A549 (cell line): Measurements from ENCODE around the gene PURB. TPM values are rescaled to one million over a fixed set of nuclear protein-coding genes. Genes with fewer than 3 reads are reported as not detected.

Experiments
- ATAC-seq, 2 experiments: fragments of 200-7000 bp in 1 of 2; fragments of >200 bp in 1 of 2; cut with Nextera tagmentation in 1 of 2; cut with Tn5 transposase in 1 of 2; 3 replicates each; pipeline versions ENCODE4 v1.8.0 to v1.9.1; 2018 to 2020; ENCODE audit warnings: mild to moderate bottlenecking in 1 of 2, moderate library complexity in 1 of 2
- CTCF ChIA-PET: fragments of 300-600 bp; sonication (Branson Sonifier 250); formaldehyde crosslinking; extraction: SDS; loops from one replicate; lab custom pipeline; 2021; ENCODE audit warnings: antibody characterized with exemption, inconsistent platforms; lab: Yijun Ruan, JAX
- POLR2A ChIA-PET: fragments of 350-600 bp; formaldehyde crosslinking; extraction: SDS; loops from one replicate; lab custom pipeline; 2021; ENCODE audit warnings: antibody characterized with exemption, inconsistent platforms; lab: Yijun Ruan, JAX
- DNase-seq, 2 experiments: peaks; one replicate each; pipeline versions ENCODE4 v3.0.0 to v3.0.0-alpha.2; 2011 to 2016; ENCODE audit warnings: low read depth in 1 of 2, low spot score in 1 of 2
- FAIRE-seq: peaks from 2 replicates; lab custom pipeline; 2011; peaks lifted over from hg19 to GRCh38; lab: Jason Lieb, UNC
- H3K27ac ChIP-seq, 2 experiments: fragments of >200 bp; sonication (Bioruptor Twin); formaldehyde crosslinking; 3 replicates each; pipeline ENCODE4 v1.5.1; 2016 to 2017
- H3K4me1 ChIP-seq: fragments of >200 bp; sonication (Bioruptor Twin); formaldehyde crosslinking; 3 replicates; pipeline ENCODE4 v1.6.1; 2016
- H3K4me2 ChIP-seq: fragments of >200 bp; sonication (Bioruptor Twin); formaldehyde crosslinking; 3 replicates; pipeline ENCODE4 v1.6.1; 2016
- H3K4me3 ChIP-seq: fragments of >200 bp; sonication (Bioruptor Twin); formaldehyde crosslinking; 3 replicates; pipeline ENCODE4 v1.5.1; 2016
- H3K9me3 ChIP-seq: fragments of >200 bp; sonication (Bioruptor Twin); formaldehyde crosslinking; 3 replicates; pipeline ENCODE4 v1.6.1; 2016
- ATOH8 ChIP-seq: fragments of 250-450 bp; sonication (Bioruptor Pico); IDR thresholded peaks from 2 replicates; pipeline ENCODE4 v1.5.0; 2020; ENCODE audit warnings: low read depth, mild to moderate bottlenecking, moderate library complexity
- BHLHE40 ChIP-seq: IDR thresholded peaks from 2 replicates; pipeline ENCODE4 v1.6.1; 2012; ENCODE audit warnings: low read depth, low read length, inconsistent platforms
- CBX8 ChIP-seq: fragments of 200-600 bp; sonication (generic); IDR thresholded peaks from 2 replicates; pipeline ENCODE4 v1.6.1; 2016
- E2F6 ChIP-seq: IDR thresholded peaks from 2 replicates; pipeline ENCODE4 v1.6.1; 2012; ENCODE audit warnings: low read depth, borderline replicate concordance
- ELK1 ChIP-seq: fragments of 150-350 bp; IDR thresholded peaks from 2 replicates; pipeline ENCODE4 v1.6.1; 2014; ENCODE audit warnings: low read depth, mild to moderate bottlenecking, low read length
- EP300 ChIP-seq, 2 experiments: fragments of >200 bp; sonication (Bioruptor Twin); formaldehyde crosslinking; IDR thresholded peaks; 2 replicates in 1 of 2; 3 replicates in 1 of 2; pipeline ENCODE4 v1.6.1; 2016 to 2017
- FOSL2 ChIP-seq, 2 experiments: fragments of 450-650 bp in 1 of 2; fragments of >200 bp in 1 of 2; sonication (Bioruptor Twin) in 1 of 2; formaldehyde crosslinking; IDR thresholded peaks; 2 replicates each; pipeline versions ENCODE4 v1.5.0 to v1.6.1; 2016 to 2020; ENCODE audit warnings: mild to moderate bottlenecking in 1 of 2, moderate library complexity in 1 of 2
- HDAC2 ChIP-seq: fragments of 200-600 bp; sonication (generic); IDR thresholded peaks from 2 replicates; pipeline ENCODE4 v1.6.1; 2016
- KDM1A ChIP-seq: fragments of 200-600 bp; sonication (generic); IDR thresholded peaks from 2 replicates; pipeline ENCODE4 v1.6.1; 2016; ENCODE audit warnings: low read depth, mild to moderate bottlenecking
- MAFK ChIP-seq: fragments of 450-650 bp; IDR thresholded peaks from 2 replicates; pipeline ENCODE4 v1.6.1; 2014; ENCODE audit not compliant: partially characterized antibody
- MAX ChIP-seq: IDR thresholded peaks from 2 replicates; pipeline ENCODE4 v1.6.1; 2012
- NFE2L2 ChIP-seq: fragments of 150-350 bp; conservative IDR thresholded peaks from 2 replicates; pipeline ENCODE4 v1.6.1; 2014; ENCODE audit warnings: low read length
- PBX3 ChIP-seq: IDR thresholded peaks from 2 replicates; pipeline ENCODE4 v1.6.1; 2012
- RCOR1 ChIP-seq: fragments of 150-350 bp; IDR thresholded peaks from 2 replicates; pipeline ENCODE4 v1.6.1; 2014; ENCODE audit warnings: antibody characterized with exemption, low read length, low read depth
- REST ChIP-seq: fragments of 200-600 bp; sonication (generic); IDR thresholded peaks from 2 replicates; pipeline ENCODE4 v1.6.1; 2016; ENCODE audit warnings: antibody characterized with exemption, mild to moderate bottlenecking, moderate library complexity
- SREBF2 ChIP-seq: fragments of 450-650 bp; IDR thresholded peaks from 2 replicates; pipeline ENCODE4 v1.6.1; 2014; ENCODE audit warnings: mild to moderate bottlenecking, moderate library complexity
- USF2 ChIP-seq: fragments of 450-650 bp; IDR thresholded peaks from 2 replicates; pipeline ENCODE4 v1.6.1; 2014; ENCODE audit warnings: antibody characterized with exemption
- ZNF302 ChIP-seq: fragments of 250-450 bp; sonication (Bioruptor Pico); IDR thresholded peaks from 2 replicates; pipeline ENCODE4 v1.9.0; 2021; ENCODE audit warnings: inconsistent platforms, mild to moderate bottlenecking, moderate library complexity
- WGBS: methylation state at CpG from one replicate; pipeline ENCODE4 v1.1.6; 2017; ENCODE audit errors: missing lambda C conversion rate; 5-methylcytosine and 5-hydroxymethylcytosine counted together
- polyA plus RNA-seq, 4 experiments: library from polyadenylated mRNA; depleted of rRNA in 3 of 4; stranded (reverse); fragments of >200 nt; fragmentation: RNase III in 1 of 4; extraction: RNeasy Plus Mini Kit Qiagen cat#74134 plus additional on column Dnase treatment in 1 of 4; gene quantifications; 2 replicates in 3 of 4; 3 replicates in 1 of 4; pipeline ENCODE4 v1.2.3, GENCODE V29; 2011 to 2017

The PURB gene
- polyA plus RNA-seq, 2 of the 4 experiments (the other 2 are of a cell fraction), result 5.7 to 10.4 TPM

GRCh38 chr7:44881610-44882009 lies 3.7 kb downstream of the PURB start:
- ATAC-seq, result no peak
- H3K27ac ChIP-seq, result no peak overlapping the region

GRCh38 chr7:44881066-44881600 lies 4.2 kb downstream of the PURB start:
- peak overlapping the region; percentile 11; the same call in 1 of the 3 replicates for H3K4me3 ChIP-seq
- TF ChIP-seq ELK1 (no peak), RCOR1 (no peak), KDM1A (no peak), SREBF2 (no peak), PBX3 (no peak), NFE2L2 (no peak), MAFK (no peak), CBX8 (no peak)
- DNase-seq, result no peak
- no peak for ATAC-seq
- no peak overlapping the region for H3K27ac ChIP-seq
- ChIA-PET POLR2A (interaction anchor here (2.1 kb wide), 1 partner anchor 33 kb away, joined by 9 read pairs; the partner anchor contains the start of gene H2AZ2), CTCF (interaction anchor here (0.8 to 2.1 kb wide), 4 partner anchors 18 to 83 kb away, joined by 3 to 12 read pairs (median 4); no protein-coding TSS in a partner anchor)
- peaks cover 43% of the 10 kb centered on the region for H3K4me1 ChIP-seq
- no peak for FAIRE-seq
- peak overlapping the region; percentile 79 for H3K4me2 ChIP-seq
- H3K9me3 ChIP-seq, result no peaks in the 10 kb centered on the region
- WGBS, result 51% methylated on average over 1 of the region's 1 CpG

More at GRCh38 chr7:44881610-44882009, 3.7 kb downstream of the PURB start:
- Histone ChIP-seq H3K4me1 (peaks cover 48% of the 10 kb centered on the region), H3K9me3 (no peaks in the 10 kb centered on the region), H3K4me3 (peak overlapping the region; percentile 11; the same call in 1 of the 3 replicates), H3K4me2 (peak overlapping the region; percentile 79)
- TF ChIP-seq HDAC2, result no peak
- TF ChIP-seq ATOH8 (CRISPR knock-in tag), result no peak
- TF ChIP-seq MAX, result no peak
- no peak for TF ChIP-seq ZNF302 (CRISPR knock-in tag)
- no peak for FAIRE-seq
- DNase-seq, result no peak
- ChIA-PET POLR2A (interaction anchor here (2.1 kb wide), 1 partner anchor 33 kb away, joined by 9 read pairs; the partner anchor contains the start of gene H2AZ2), CTCF (interaction anchor here (0.8 to 2.1 kb wide), 5 partner anchors 17 to 249 kb away, joined by 3 to 12 read pairs (median 4); no protein-coding TSS in a partner anchor)

- H3K4me2 ChIP-seq, result peak overlapping the region; percentile 79
- ChIA-PET CTCF (interaction anchor here (1.0 to 2.1 kb wide), 3 partner anchors 23 to 84 kb away, joined by 3 to 12 read pairs (median 5); no protein-coding TSS in a partner anchor), POLR2A (no interaction called here)
- ATAC-seq (no peak), FAIRE-seq (no peak), DNase-seq (no peak)
- no peaks in the 10 kb centered on the region for H3K9me3 ChIP-seq
- H3K4me3 ChIP-seq, result no peak overlapping the region
- no peak overlapping the region for H3K27ac ChIP-seq
- 79% methylated on average over 4 of the region's 4 CpGs for WGBS
- peaks cover 43% of the 10 kb centered on the region for H3K4me1 ChIP-seq
- no peak for TF ChIP-seq REST
- no peak for TF ChIP-seq SREBF2
- TF ChIP-seq USF2, result no peak
- no peak for TF ChIP-seq FOSL2 (IDR thresholded peaks at IDR 0.05)
- no peak for TF ChIP-seq FOSL2 (CRISPR knock-in tag; IDR thresholded peaks at IDR 0.05)
- TF ChIP-seq BHLHE40, result no peak
- no peak for TF ChIP-seq E2F6
- no peak for TF ChIP-seq EP300 (IDR thresholded peaks at IDR 0.05)
These were observed 4.9 kb downstream of the PURB start for GRCh38 chr7:44880317-44881018.
